CD14-positive monocyte (primary cell): Measurements from ENCODE around the gene SH2B3. TPM values are rescaled to one million over a fixed set of nuclear protein-coding genes. Genes with fewer than 3 reads are reported as not detected.

ENCODE experiments used
- DNase-seq, 3 donors: peaks; one replicate each; pipeline ENCODE4 v3.0.0-alpha.2; 2011 to 2022
- H2AFZ ChIP-seq: 2 replicates; pipeline ENCODE4 v1.6.0; 2012; ENCODE audit warnings: mild to moderate bottlenecking, low read depth, low read length, inconsistent platforms; ENCODE audit not compliant: insufficient read depth, poor library complexity, severe bottlenecking
- H3K27ac ChIP-seq, 2 donors: 1 replicate in 1 of 2; 2 replicates in 1 of 2; pipeline ENCODE4 v1.5.1; 2012 to 2013; ENCODE audit warnings: low read length in 2 of 2, control low read depth in 1 of 2, inconsistent platforms in 1 of 2, low read depth in 1 of 2, mild to moderate bottlenecking in 1 of 2
- H3K27me3 ChIP-seq, 2 donors: one replicate each; pipeline versions ENCODE4 v1.6.0 to v1.6.1; 2011 to 2013; ENCODE audit warnings: low read length in 2 of 2; ENCODE audit not compliant: control insufficient read depth in 2 of 2, insufficient read depth in 2 of 2
- H3K36me3 ChIP-seq, 2 donors: replicated peaks in 1 of 2; 1 replicate in 1 of 2; 2 replicates in 1 of 2; pipeline versions ENCODE4 v1.5.1 to v1.6.1; 2012 to 2013; ENCODE audit warnings: low read length in 2 of 2, control low read depth in 1 of 2, inconsistent platforms in 1 of 2, mild to moderate bottlenecking in 1 of 2; ENCODE audit not compliant: insufficient read depth in 2 of 2, control insufficient read depth in 1 of 2
- H3K4me1 ChIP-seq, 2 donors: 1 replicate in 1 of 2; 2 replicates in 1 of 2; pipeline versions ENCODE4 v1.5.1 to v1.6.1; 2012 to 2013; ENCODE audit warnings: low read length in 2 of 2, control low read depth in 1 of 2, inconsistent platforms in 1 of 2, mild to moderate bottlenecking in 1 of 2, moderate library complexity in 1 of 2; ENCODE audit not compliant: insufficient read depth in 2 of 2, control insufficient read depth in 1 of 2
- H3K4me2 ChIP-seq: replicated peaks from 2 replicates; pipeline ENCODE3; 2012; ENCODE audit warnings: low read length, moderate library complexity, mild to moderate bottlenecking; ENCODE audit not compliant: poor library complexity, severe bottlenecking; ENCODE audit errors: extremely low read depth
- H3K4me3 ChIP-seq, 3 experiments: fragments of 200-600 bp in 1 of 3; sonication (generic) in 1 of 3; replicated peaks in 1 of 3; 1 replicate in 2 of 3; 2 replicates in 1 of 3; pipeline ENCODE4 v1.5.1; 2011 to 2013; ENCODE audit warnings: low read length in 3 of 3, mild to moderate bottlenecking in 3 of 3, control low read depth in 2 of 3, low read depth in 2 of 3, inconsistent platforms in 1 of 3, moderate library complexity in 1 of 3
- H3K79me2 ChIP-seq: 2 replicates; pipeline ENCODE4 v1.6.0; 2012; ENCODE audit warnings: mild to moderate bottlenecking, control low read depth, inconsistent platforms, low read length, moderate library complexity; ENCODE audit not compliant: insufficient read depth
- H3K9ac ChIP-seq: 2 replicates; pipeline ENCODE4 v1.6.0; 2017; ENCODE audit warnings: low read length, mild to moderate bottlenecking; ENCODE audit not compliant: insufficient read depth, poor library complexity, severe bottlenecking
- H3K9me3 ChIP-seq, 2 donors: replicated peaks in 1 of 2; 1 replicate in 1 of 2; 2 replicates in 1 of 2; pipeline versions ENCODE4 v1.5.1 to v1.6.1; 2012 to 2013; ENCODE audit warnings: low read length in 2 of 2, control low read depth in 1 of 2; ENCODE audit not compliant: control insufficient read depth in 1 of 2, insufficient read depth in 1 of 2
- H4K20me1 ChIP-seq: 2 replicates; pipeline ENCODE4 v1.6.0; 2012; ENCODE audit warnings: mild to moderate bottlenecking, low read length, control low read depth, moderate library complexity; ENCODE audit not compliant: insufficient read depth
- H3K27ac Mint-ChIP-seq, 7 donors: one replicate each; pipeline ENCODE4 v1.8.0; 2020; ENCODE audit warnings: mild to moderate bottlenecking in 7 of 7, mixed read lengths in 7 of 7, moderate library complexity in 6 of 7, inconsistent platforms in 2 of 7
- H3K27me3 Mint-ChIP-seq, 3 donors: one replicate each; pipeline ENCODE4 v1.8.0; 2021 to 2022; ENCODE audit warnings: low read depth in 3 of 3, mild to moderate bottlenecking in 3 of 3, mixed read lengths in 3 of 3, moderate library complexity in 3 of 3, inconsistent platforms in 1 of 3
- H3K36me3 Mint-ChIP-seq, 2 donors: one replicate each; pipeline ENCODE4 v1.8.0; 2020; ENCODE audit warnings: mixed read lengths in 2 of 2, inconsistent platforms in 1 of 2, mild to moderate bottlenecking in 1 of 2
- H3K4me1 Mint-ChIP-seq: one replicate; pipeline ENCODE4 v1.8.0; 2020; ENCODE audit warnings: mild to moderate bottlenecking, mixed read lengths
- H3K4me3 Mint-ChIP-seq, 2 donors: one replicate each; pipeline ENCODE4 v1.8.0; 2020; ENCODE audit warnings: mild to moderate bottlenecking in 2 of 2, mixed read lengths in 2 of 2, moderate library complexity in 1 of 2
- H3K9me3 Mint-ChIP-seq, 7 donors: one replicate each; pipeline ENCODE4 v1.8.0; 2020 to 2022; ENCODE audit warnings: mixed read lengths in 7 of 7, mild to moderate bottlenecking in 6 of 7, moderate library complexity in 6 of 7, inconsistent platforms in 2 of 7
- CTCF ChIP-seq: fragments of 200-600 bp; IDR thresholded peaks from one replicate; pipeline ENCODE4 v1.8.0; 2022; ENCODE audit warnings: antibody characterized with exemption, mild to moderate bottlenecking
- WGBS: methylation state at CpG from one replicate; pipeline ENCODE4 v1.1.5; 2013; ENCODE audit warnings: missing lambda C conversion rate; ENCODE audit not compliant: insufficient coverage; 5-methylcytosine and 5-hydroxymethylcytosine counted together
- intact Hi-C, 2 donors: fragments of 100-400 bp; cut with micrococcal nuclease; formaldehyde crosslinking; loops; one replicate each; pipeline versions ENCODE4 v1.15.0 to v1.15.1; 2023
- polyA plus RNA-seq, 3 donors: library from polyadenylated mRNA; depleted of rRNA in 1 of 3; unstranded in 2 of 3; stranded (reverse) in 1 of 3; fragments of 300-500 nt in 2 of 3; fragments of >200 nt in 1 of 3; fragmentation: Illumina TruSeq in 2 of 3; gene quantifications; 1 replicate in 2 of 3; 2 replicates in 1 of 3; pipeline ENCODE4 v1.2.3, GENCODE V29; 2012 to 2021

Gene SH2B3
- polyA plus RNA-seq, 3 donors, result 15.2 to 136 (median 33.5) TPM

DNA sequence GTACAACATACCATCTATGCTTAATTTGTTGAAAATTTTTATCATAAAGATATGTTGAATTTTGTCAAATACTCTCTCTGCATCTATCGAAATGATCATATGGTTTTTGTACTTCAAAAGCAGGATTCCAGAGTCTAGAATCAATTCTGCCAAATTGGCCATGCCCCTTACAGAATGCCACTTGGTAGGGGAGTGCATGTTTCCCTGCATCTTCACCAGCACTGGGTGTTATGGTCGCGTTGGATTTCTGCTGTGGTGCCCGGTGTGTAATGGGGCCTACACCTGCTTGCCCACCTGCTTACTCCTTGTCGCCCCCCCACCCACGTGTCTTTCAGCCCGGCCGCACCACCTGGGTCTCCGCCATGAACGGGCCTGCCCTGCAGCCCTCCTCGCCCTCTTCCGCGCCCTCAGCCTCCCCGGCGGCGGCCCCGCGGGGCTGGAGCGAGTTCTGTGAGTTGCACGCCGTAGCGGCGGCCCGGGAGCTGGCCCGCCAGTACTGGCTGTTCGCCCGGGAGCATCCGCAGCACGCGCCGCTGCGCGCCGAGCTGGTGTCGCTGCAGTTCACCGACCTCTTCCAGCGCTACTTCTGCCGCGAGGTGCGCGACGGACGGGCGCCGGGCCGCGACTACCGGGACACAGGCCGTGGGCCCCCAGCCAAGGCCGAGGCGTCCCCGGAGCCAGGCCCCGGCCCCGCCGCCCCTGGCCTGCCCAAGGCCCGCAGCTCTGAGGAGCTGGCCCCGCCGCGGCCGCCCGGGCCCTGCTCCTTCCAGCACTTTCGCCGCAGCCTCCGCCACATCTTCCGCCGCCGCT is 12.3 kb downstream of the SH2B3 start:
- peaks cover 99% of the 10 kb centered on the region for H3K79me2 ChIP-seq
- H3K4me3 ChIP-seq, result no peak overlapping the region
- Mint-ChIP-seq H3K27me3 (no peaks in the 10 kb centered on the region), H3K27ac (peak overlapping the region in 1 of 7 donors; percentile 66), H3K36me3 (peaks cover 55 to 88% of the 10 kb centered on the region in 2 donors), H3K4me1 (peaks cover 25% of the 10 kb centered on the region), H3K9me3 (peaks cover 0 to 1% (median 0%) of the 10 kb centered on the region in 7 donors), H3K4me3 (no peak overlapping the region)
- intact Hi-C loops, result no loop called here
- no peak for TF ChIP-seq CTCF
- H3K27me3 ChIP-seq, result no peaks in the 10 kb centered on the region
- no peak for DNase-seq
- H2AFZ ChIP-seq, result no peak overlapping the region
- peaks cover 21 to 27% of the 10 kb centered on the region in 2 donors for H3K4me1 ChIP-seq
- H3K9me3 ChIP-seq, result no peaks in the 10 kb centered on the region
- H3K4me2 ChIP-seq, result no peak overlapping the region
- H4K20me1 ChIP-seq, result peaks cover 99% of the 10 kb centered on the region
- no peak overlapping the region for H3K9ac ChIP-seq
- H3K36me3 ChIP-seq, result peaks cover 48 to 89% of the 10 kb centered on the region in 2 donors
- WGBS, result 98% methylated on average over 63 of the region's 67 CpGs
- no peak overlapping the region for H3K27ac ChIP-seq

DNA sequence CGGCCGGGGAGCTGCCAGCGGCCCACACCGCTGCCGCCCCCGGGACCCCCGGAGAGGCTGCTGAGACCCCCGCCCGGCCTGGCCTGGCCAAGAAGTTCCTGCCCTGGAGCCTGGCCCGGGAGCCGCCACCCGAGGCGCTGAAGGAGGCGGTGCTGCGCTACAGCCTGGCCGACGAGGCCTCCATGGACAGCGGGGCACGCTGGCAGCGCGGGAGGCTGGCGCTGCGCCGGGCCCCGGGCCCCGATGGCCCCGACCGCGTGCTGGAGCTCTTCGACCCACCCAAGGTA is 12.8 kb downstream of the SH2B3 start:
- peak overlapping the region in 1 of 7 donors; percentile 42 for H3K27ac Mint-ChIP-seq
- H3K9me3 ChIP-seq, result no peaks in the 10 kb centered on the region
- peaks cover 99% of the 10 kb centered on the region for H3K79me2 ChIP-seq
- H3K4me3 Mint-ChIP-seq, result no peak overlapping the region
- H3K36me3 Mint-ChIP-seq, result peaks cover 51 to 84% of the 10 kb centered on the region in 2 donors
- H3K4me3 ChIP-seq, result no peak overlapping the region
- intact Hi-C loops, result no loop called here
- peaks cover 49 to 85% of the 10 kb centered on the region in 2 donors for H3K36me3 ChIP-seq
- peaks cover 20% of the 10 kb centered on the region for H3K4me1 Mint-ChIP-seq
- H3K9me3 Mint-ChIP-seq, result peaks cover 0 to 1% (median 0%) of the 10 kb centered on the region in 7 donors
- peaks cover 99% of the 10 kb centered on the region for H4K20me1 ChIP-seq
- no peak for DNase-seq
- H3K9ac ChIP-seq, result no peak overlapping the region
- no peak for TF ChIP-seq CTCF
- peaks cover 16 to 21% of the 10 kb centered on the region in 2 donors for H3K4me1 ChIP-seq
- WGBS, result 98% methylated on average over 28 of the region's 30 CpGs
- H3K27me3 ChIP-seq, result no peaks in the 10 kb centered on the region
- no peak overlapping the region for H2AFZ ChIP-seq
- H3K4me2 ChIP-seq, result no peak overlapping the region
- no peaks in the 10 kb centered on the region for H3K27me3 Mint-ChIP-seq
- no peak overlapping the region for H3K27ac ChIP-seq
